ENCODE measurements around the gene MEIKIN.

GRCh38 chr5:131957721-131958441 is 12.4 kb upstream of the MEIKIN start:
- TF ChIP-seq CTCF (conservative IDR thresholded peaks at IDR 0.05; ENCODE audit: low read length) (no peak), EZH2phosphoT487 (IDR thresholded peaks at IDR 0.05; ENCODE audit: borderline replicate concordance, low read depth, low read length) (no peak)

Measured in OCI-LY7 (cell line).